PC-9 (cell line): ENCODE data around the gene OR51S1. TPM values are rescaled to one million over a fixed set of nuclear protein-coding genes. Genes with fewer than 3 reads are reported as not detected.
"Not testable (repeated sequence)": the region's sequence is repeated elsewhere in the genome, so short reads cannot be mapped to it uniquely, and the experiment has no call there.

Experiments
- BruUV-seq: library from RNA; stranded (reverse); fragments of 400-500 nt; replicated peaks from 2 replicates; lab custom pipeline; 2021; lab: Mats Ljungman, UMichigan
- CTCF ChIA-PET: fragments of 300-600 bp; sonication (Branson Sonifier 250); formaldehyde crosslinking; loops from one replicate; lab custom pipeline; 2022; ENCODE audit warnings: antibody characterized with exemption; lab: Charles Lee
- POLR2A ChIA-PET: fragments of 300-600 bp; sonication (Branson Sonifier 250); formaldehyde crosslinking; loops from one replicate; lab custom pipeline; 2022; ENCODE audit warnings: antibody characterized with exemption; ENCODE audit not compliant: unreplicated experiment; lab: Charles Lee
- DNase-seq, 2 experiments: peaks; one replicate each; pipeline versions ENCODE4 v3.0.0 to v3.0.0-alpha.2; 2015 to 2022; ENCODE audit warnings: mixed read lengths in 1 of 2
- H2AFZ ChIP-seq: fragments of 200-600 bp; sonication (generic); 2 replicates; pipeline ENCODE4 v1.8.1; 2017; ENCODE audit warnings: antibody characterized with exemption
- H3F3A ChIP-seq: fragments of 200-600 bp; sonication (generic); 2 replicates; pipeline ENCODE4 v1.8.1; 2017; ENCODE audit warnings: antibody characterized with exemption, mild to moderate bottlenecking, low read depth; ENCODE audit not compliant: insufficient read depth
- H3K27ac ChIP-seq: fragments of 200-600 bp; sonication (generic); 2 replicates; pipeline ENCODE4 v1.6.1; 2016; ENCODE audit warnings: mixed run types
- H3K27me3 ChIP-seq: fragments of 200-600 bp; sonication (generic); 2 replicates; pipeline ENCODE4 v1.6.1; 2016; ENCODE audit warnings: low read depth, mixed run types; ENCODE audit not compliant: insufficient read depth
- H3K36me3 ChIP-seq: fragments of 200-600 bp; sonication (generic); 2 replicates; pipeline ENCODE4 v1.6.1; 2016; ENCODE audit warnings: low read depth, mixed run types
- H3K4me1 ChIP-seq: fragments of 200-600 bp; sonication (generic); replicated peaks from 2 replicates; pipeline ENCODE4 v1.6.1; 2016; ENCODE audit warnings: mixed run types; ENCODE audit not compliant: insufficient read depth
- H3K4me2 ChIP-seq: fragments of 200-600 bp; sonication (generic); 2 replicates; pipeline ENCODE4 v1.6.1; 2017; ENCODE audit warnings: mixed run types
- H3K4me3 ChIP-seq: fragments of 200-600 bp; sonication (generic); 2 replicates; pipeline ENCODE4 v1.6.1; 2016; ENCODE audit warnings: mixed run types
- H3K79me2 ChIP-seq: fragments of 200-600 bp; sonication (generic); 2 replicates; pipeline ENCODE4 v1.6.1; 2017; ENCODE audit warnings: low read depth, mixed run types
- H3K9me2 ChIP-seq: fragments of 200-600 bp; sonication (generic); 2 replicates; pipeline ENCODE4 v1.8.1; 2017; ENCODE audit warnings: mild to moderate bottlenecking; ENCODE audit not compliant: insufficient read depth
- H3K9me3 ChIP-seq: fragments of 200-600 bp; sonication (generic); 2 replicates; pipeline ENCODE4 v1.8.1; 2016; ENCODE audit warnings: low read depth; ENCODE audit not compliant: insufficient read depth
- H4K20me1 ChIP-seq: fragments of 200-600 bp; sonication (generic); 2 replicates; pipeline ENCODE4 v1.8.1; 2017; ENCODE audit not compliant: insufficient read depth
- EZH2 ChIP-seq: fragments of 200-600 bp; sonication (generic); IDR thresholded peaks from 2 replicates; pipeline ENCODE4 v1.8.0; 2017; ENCODE audit warnings: antibody characterized with exemption, low read depth
- intact Hi-C: fragments of 100-400 bp; cut with micrococcal nuclease; formaldehyde crosslinking; loops from one replicate; pipeline ENCODE4 v1.10.0; 2022; ENCODE audit not compliant: unreplicated experiment
- total RNA-seq: library from RNA; stranded (reverse); gene quantifications from 2 replicates; pipeline ENCODE4 v1.2.3, GENCODE V29; 2021
- TF ChIP-seq, protein P1 (sequence below): fragments of 200-600 bp; sonication (generic); conservative IDR thresholded peaks from 2 replicates; pipeline ENCODE4 v1.6.1; 2017; ENCODE audit warnings: mixed run types, antibody characterized with exemption, mild to moderate bottlenecking, moderate library complexity

Gene OR51S1
- total RNA-seq, 1 experiment from 2014 or later, result not detected

DNA sequence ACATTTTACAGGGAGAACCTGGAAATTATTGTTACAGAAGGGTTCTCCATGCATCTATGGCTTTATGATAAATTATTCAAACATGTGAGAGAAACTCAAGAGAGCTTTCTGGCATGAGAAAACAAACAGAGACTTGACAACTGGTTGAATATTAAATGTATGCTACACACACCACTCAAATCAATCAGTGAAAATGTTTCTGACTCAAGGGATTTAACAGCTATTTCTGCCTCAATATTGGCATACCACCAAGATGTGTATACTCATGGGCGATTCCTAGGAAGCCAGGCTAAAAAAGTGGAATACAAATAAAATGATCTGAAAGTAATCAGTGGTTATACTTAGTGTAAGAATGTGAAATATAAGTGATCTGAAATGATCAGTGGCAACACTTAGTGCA is 16.8 kb upstream of the OR51S1 start:
- BruUV-seq, result no TSS peak
- ChIA-PET POLR2A (interaction anchor here (0.6 kb wide), 1 partner anchor 1525 kb away, joined by 3 read pairs; the partner anchor contains the start of gene SMPD1), CTCF (no interaction called here)
- H3K27me3 ChIP-seq, result no peaks in the 10 kb centered on the region
- no peaks in the 10 kb centered on the region for H4K20me1 ChIP-seq
- H3K36me3 ChIP-seq, result no peaks in the 10 kb centered on the region
- no peak overlapping the region for H2AFZ ChIP-seq
- no peaks in the 10 kb centered on the region for H3K79me2 ChIP-seq
- DNase-seq, result no peak
- no peaks in the 10 kb centered on the region for H3K4me1 ChIP-seq
- H3K9me2 ChIP-seq, result no peaks in the 10 kb centered on the region
- TF ChIP-seq, protein P1, sequence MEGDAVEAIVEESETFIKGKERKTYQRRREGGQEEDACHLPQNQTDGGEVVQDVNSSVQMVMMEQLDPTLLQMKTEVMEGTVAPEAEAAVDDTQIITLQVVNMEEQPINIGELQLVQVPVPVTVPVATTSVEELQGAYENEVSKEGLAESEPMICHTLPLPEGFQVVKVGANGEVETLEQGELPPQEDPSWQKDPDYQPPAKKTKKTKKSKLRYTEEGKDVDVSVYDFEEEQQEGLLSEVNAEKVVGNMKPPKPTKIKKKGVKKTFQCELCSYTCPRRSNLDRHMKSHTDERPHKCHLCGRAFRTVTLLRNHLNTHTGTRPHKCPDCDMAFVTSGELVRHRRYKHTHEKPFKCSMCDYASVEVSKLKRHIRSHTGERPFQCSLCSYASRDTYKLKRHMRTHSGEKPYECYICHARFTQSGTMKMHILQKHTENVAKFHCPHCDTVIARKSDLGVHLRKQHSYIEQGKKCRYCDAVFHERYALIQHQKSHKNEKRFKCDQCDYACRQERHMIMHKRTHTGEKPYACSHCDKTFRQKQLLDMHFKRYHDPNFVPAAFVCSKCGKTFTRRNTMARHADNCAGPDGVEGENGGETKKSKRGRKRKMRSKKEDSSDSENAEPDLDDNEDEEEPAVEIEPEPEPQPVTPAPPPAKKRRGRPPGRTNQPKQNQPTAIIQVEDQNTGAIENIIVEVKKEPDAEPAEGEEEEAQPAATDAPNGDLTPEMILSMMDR, result no peak
- TF ChIP-seq EZH2, result no peak
- intact Hi-C loops, result no loop called here
- H3K4me2 ChIP-seq, result no peak overlapping the region
- no peaks in the 10 kb centered on the region for H3K9me3 ChIP-seq
- H3K4me3 ChIP-seq, result no peak overlapping the region
- no peaks in the 10 kb centered on the region for H3F3A ChIP-seq
- no peak overlapping the region for H3K27ac ChIP-seq

DNA sequence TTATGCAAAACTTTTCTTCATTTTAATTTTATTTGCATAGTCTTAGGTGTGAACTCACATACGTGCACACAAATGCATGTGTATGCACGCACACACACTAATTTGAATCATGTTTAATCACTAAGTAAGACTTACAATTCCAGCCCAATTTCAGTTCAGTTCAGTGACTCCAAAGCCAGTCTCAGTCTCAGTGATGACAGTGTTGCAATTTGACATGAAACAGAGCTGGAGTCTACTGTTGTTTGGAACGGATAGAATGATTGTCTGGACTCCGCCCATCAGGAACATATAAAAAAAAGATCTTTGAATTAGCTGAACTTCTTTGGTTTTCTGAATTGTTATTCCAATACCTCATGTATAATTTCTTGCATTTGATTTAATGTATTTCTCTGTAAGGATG is 14.9 kb upstream of the OR51S1 start:
- no peak overlapping the region for H3K4me2 ChIP-seq
- H4K20me1 ChIP-seq, result no peaks in the 10 kb centered on the region
- no peak overlapping the region for H3K27ac ChIP-seq
- no peak for TF ChIP-seq EZH2
- DNase-seq, result no peak
- H3K79me2 ChIP-seq, result no peaks in the 10 kb centered on the region
- H3K27me3 ChIP-seq, result no peaks in the 10 kb centered on the region
- no peaks in the 10 kb centered on the region for H3K9me3 ChIP-seq
- no peaks in the 10 kb centered on the region for H3F3A ChIP-seq
- POLR2A ChIA-PET, result no interaction called here
- H3K4me3 ChIP-seq, result no peak overlapping the region
- no peak overlapping the region for H2AFZ ChIP-seq
- BruUV-seq, result no TSS peak
- no peaks in the 10 kb centered on the region for H3K4me1 ChIP-seq
- no peaks in the 10 kb centered on the region for H3K36me3 ChIP-seq
- CTCF ChIA-PET, result no interaction called here
- no peaks in the 10 kb centered on the region for H3K9me2 ChIP-seq
- intact Hi-C loops, result no loop called here

DNA sequence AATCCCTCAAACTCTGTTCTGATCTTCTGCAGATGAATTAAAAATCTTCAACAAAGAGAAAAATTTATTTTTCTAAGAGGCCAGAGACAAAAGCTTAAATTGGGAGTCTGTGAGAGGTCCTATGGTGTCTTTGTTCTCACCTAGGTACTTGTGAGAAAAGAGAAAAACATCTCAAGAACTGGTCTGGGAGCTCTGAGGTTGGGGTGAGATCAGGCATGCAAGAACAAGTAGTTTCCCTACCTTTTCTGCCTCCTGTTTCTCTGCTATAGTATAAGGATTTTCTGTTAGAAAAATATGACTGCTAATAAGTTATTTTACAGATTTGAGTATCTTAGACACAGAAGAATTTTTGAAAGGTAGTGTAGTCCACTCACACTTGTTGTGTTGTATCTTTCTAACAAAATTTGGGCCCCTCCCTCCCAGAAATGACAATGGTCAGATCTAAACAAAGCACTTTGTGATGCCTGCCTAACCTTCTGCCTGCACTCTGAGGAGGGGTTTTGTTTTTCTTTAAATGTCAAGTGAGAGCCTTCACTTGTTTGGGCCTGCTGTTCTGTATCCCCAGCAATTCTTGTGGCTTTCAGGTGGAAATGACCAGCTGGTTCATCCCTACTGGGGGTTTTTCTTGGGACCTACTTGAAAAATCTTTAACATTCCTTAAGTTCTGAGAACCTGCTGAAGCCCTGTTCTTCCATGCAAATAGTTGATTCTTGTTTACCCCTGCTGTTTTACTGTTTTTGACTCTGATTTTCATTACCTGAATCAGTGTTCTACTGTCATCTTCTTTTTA is 13.6 kb upstream of the OR51S1 start:
- ChIA-PET CTCF (no interaction called here), POLR2A (no interaction called here)
- Histone ChIP-seq H3K9me2 (no peaks in the 10 kb centered on the region), H3K4me2 (no peak overlapping the region), H2AFZ (no peak overlapping the region), H3K27ac (no peak overlapping the region), H3F3A (no peaks in the 10 kb centered on the region), H3K4me3 (no peak overlapping the region), H3K36me3 (no peaks in the 10 kb centered on the region), H3K27me3 (no peaks in the 10 kb centered on the region), H3K9me3 (no peaks in the 10 kb centered on the region), H3K4me1 (no peaks in the 10 kb centered on the region), H4K20me1 (no peaks in the 10 kb centered on the region), H3K79me2 (no peaks in the 10 kb centered on the region)
- no TSS peak for BruUV-seq
- no peak for TF ChIP-seq EZH2
- TF ChIP-seq, protein P1, result no peak
- DNase-seq, result no peak
- intact Hi-C loops, result no loop called here

DNA sequence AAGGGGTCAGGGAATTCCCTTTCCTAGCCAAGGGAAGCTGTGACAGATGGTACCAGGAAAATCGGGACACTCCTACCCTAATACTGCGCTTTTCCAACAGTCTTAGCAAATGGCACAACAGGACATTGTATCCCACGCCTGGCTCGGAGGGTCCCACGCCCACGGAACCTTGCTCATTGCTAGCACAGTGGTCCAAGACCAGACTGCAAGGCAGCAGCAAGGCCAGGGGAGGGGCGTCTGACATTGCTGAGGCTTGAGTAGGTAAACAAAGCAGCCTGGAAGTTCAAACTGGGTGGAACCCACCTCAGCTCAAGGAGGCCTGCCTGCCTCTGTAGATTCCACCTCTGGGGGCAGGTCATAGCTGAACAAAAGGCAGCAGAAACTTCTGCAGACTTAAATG is 5.3 kb upstream of the OR51S1 start:
- H3K27ac ChIP-seq, DNase-seq, H3K27me3 ChIP-seq, CTCF ChIA-PET, H3K79me2 ChIP-seq, H3F3A ChIP-seq, H3K36me3 ChIP-seq, POLR2A ChIA-PET, BruUV-seq, intact Hi-C loops, H3K9me2 ChIP-seq, H3K9me3 ChIP-seq, H3K4me2 ChIP-seq, H3K4me3 ChIP-seq, H2AFZ ChIP-seq, H4K20me1 ChIP-seq, H3K4me1 ChIP-seq: not testable (repeated sequence)
